Epithelial cell of esophagus (primary cell): ENCODE results near the gene SPAG16.

ENCODE experiments used
- DNase-seq: peaks from one replicate; pipeline ENCODE4 v3.0.0; 2010; ENCODE audit warnings: low read depth
- H3K4me3 ChIP-seq: 2 replicates; pipeline ENCODE4 v1.5.1; 2011; ENCODE audit warnings: mild to moderate bottlenecking, low read length, control low read depth
- TF ChIP-seq, protein P1 (sequence below): IDR thresholded peaks from 2 replicates; pipeline ENCODE4 v1.5.1; 2011; ENCODE audit warnings: low read depth, mild to moderate bottlenecking, low read length, control low read depth, inconsistent platforms; ENCODE audit not compliant: insufficient read depth; ENCODE audit errors: missing control alignments

The SPAG16 gene

DNA sequence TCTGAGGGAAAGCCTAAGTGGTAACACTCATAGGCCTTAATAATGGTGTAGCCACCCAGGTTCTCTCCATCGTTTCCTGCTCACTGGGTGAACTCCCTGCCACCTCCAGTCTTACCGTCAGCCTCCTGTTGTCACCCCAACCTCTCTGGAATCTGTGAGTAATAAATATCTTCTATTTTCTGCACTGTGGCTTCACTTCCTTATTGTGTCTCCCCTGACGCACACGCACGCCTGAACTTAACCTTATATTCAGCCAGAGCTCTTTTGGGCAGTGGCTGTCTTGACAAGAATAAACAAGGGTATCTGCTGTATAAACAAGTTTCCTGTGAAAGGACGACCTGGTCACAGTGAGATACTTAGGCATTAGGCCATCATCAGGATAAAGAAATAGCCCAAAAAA is 467.2 kb downstream of the SPAG16 start:
- DNase-seq = peak; percentile 1
- TF ChIP-seq, protein P1, sequence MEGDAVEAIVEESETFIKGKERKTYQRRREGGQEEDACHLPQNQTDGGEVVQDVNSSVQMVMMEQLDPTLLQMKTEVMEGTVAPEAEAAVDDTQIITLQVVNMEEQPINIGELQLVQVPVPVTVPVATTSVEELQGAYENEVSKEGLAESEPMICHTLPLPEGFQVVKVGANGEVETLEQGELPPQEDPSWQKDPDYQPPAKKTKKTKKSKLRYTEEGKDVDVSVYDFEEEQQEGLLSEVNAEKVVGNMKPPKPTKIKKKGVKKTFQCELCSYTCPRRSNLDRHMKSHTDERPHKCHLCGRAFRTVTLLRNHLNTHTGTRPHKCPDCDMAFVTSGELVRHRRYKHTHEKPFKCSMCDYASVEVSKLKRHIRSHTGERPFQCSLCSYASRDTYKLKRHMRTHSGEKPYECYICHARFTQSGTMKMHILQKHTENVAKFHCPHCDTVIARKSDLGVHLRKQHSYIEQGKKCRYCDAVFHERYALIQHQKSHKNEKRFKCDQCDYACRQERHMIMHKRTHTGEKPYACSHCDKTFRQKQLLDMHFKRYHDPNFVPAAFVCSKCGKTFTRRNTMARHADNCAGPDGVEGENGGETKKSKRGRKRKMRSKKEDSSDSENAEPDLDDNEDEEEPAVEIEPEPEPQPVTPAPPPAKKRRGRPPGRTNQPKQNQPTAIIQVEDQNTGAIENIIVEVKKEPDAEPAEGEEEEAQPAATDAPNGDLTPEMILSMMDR = no peak
- H3K4me3 ChIP-seq = no peak overlapping the region

DNA sequence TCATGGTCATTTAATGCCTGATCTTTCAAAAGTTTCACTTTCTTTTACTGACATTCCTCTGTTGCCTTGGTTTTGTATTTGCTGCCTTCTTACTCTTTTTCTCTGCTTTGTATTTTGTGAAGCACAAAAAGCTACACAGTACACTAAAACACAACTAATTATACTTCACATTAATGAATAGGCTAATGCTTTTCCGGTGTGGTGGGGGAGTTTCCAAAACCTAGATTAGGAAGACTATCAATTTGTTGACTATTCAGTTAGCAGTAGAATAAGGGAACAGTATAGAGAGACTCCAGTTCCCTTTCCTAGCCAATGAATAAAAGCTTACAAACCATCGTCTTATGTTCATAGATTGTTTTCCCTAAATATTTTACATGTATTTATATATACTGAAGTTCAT is 468.3 kb downstream of the SPAG16 start:
- H3K4me3 ChIP-seq = no peak overlapping the region
- no peak for DNase-seq
- TF ChIP-seq, protein P1 = no peak

- no peak for DNase-seq
- no peak overlapping the region for H3K4me3 ChIP-seq
- TF ChIP-seq, protein P1 = no peak
Observed at GRCh38 chr2:213757525-213757924, 473.3 kb downstream of the SPAG16 start.

DNA sequence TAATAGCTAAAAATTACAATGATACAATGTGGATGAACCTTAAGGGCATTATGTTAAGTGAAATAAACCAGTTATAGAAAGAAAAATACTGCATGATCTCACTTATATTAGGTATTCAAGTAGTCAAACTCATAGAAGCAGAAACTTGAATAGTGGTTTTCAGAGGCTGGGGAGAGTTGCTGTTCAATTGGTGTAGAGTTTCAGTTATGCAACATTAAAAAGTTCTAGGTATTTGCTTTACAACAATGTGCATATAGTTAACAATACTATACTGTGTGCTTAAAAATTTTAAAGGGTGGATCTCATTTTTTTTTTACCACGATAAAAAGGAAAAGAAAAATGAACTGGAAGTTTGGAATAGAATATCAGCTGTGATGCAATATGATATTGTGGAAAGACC is 479.1 kb downstream of the SPAG16 start:
- TF ChIP-seq, protein P1 = no peak
- H3K4me3 ChIP-seq = no peak overlapping the region
- DNase-seq = no peak

DNA sequence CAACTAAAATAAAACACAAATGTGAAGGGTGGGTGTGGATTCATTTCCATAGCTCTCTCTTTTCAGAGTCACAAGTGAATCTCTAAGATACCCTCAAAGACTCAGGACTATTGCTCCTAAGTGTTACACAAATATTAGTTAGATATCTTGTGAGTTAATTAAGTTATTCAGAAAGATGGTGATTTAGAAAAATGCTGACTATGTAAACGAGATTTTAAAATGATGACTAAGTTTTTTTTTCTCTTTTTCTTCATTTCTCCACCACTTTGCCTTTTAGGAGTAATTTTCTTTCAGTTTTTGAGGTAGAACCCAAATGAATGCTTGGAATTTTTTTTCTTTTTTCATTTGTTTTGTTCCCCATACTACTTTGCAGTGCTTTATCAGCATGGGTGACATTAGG is 479.7 kb downstream of the SPAG16 start:
- no peak for DNase-seq

GRCh38 chr2:213764849-213765248 is 480.6 kb downstream of the SPAG16 start:
- TF ChIP-seq, protein P1 = no peak
- DNase-seq = no peak

More for the DNA sequence above, 479.7 kb downstream of the SPAG16 start:
- TF ChIP-seq, protein P1 = no peak
- no peak overlapping the region for H3K4me3 ChIP-seq

GRCh38 chr2:213766062-213766461 is 481.8 kb downstream of the SPAG16 start:
- TF ChIP-seq, protein P1 = no peak
- no peak overlapping the region for H3K4me3 ChIP-seq
- no peak for DNase-seq

More at GRCh38 chr2:213764849-213765248, 480.6 kb downstream of the SPAG16 start:
- no peak overlapping the region for H3K4me3 ChIP-seq
